Skin epidermis (tissue), 12 donors: ENCODE data around the gene NECTIN4.
"Not testable (repeated sequence)": the region's sequence is repeated elsewhere in the genome, so short reads cannot be mapped to it uniquely, and the experiment has no call there.

Experiments
- H3K27ac ChIP-seq, 21 experiments: fragments of 200-600 bp; sonication (generic) in 11 of 21; one replicate each; pipeline ENCODE4 v1.5.0; 2020; ENCODE audit warnings: mild to moderate bottlenecking in 3 of 21, inconsistent platforms in 2 of 21, moderate library complexity in 2 of 21
- H3K4me3 ChIP-seq, 7 experiments: fragments of 200-600 bp; sonication (generic) in 2 of 7; one replicate each; pipeline ENCODE4 v1.5.0; 2020; ENCODE audit warnings: inconsistent platforms in 2 of 7, mild to moderate bottlenecking in 2 of 7, moderate library complexity in 1 of 7

The NECTIN4 gene

DNA sequence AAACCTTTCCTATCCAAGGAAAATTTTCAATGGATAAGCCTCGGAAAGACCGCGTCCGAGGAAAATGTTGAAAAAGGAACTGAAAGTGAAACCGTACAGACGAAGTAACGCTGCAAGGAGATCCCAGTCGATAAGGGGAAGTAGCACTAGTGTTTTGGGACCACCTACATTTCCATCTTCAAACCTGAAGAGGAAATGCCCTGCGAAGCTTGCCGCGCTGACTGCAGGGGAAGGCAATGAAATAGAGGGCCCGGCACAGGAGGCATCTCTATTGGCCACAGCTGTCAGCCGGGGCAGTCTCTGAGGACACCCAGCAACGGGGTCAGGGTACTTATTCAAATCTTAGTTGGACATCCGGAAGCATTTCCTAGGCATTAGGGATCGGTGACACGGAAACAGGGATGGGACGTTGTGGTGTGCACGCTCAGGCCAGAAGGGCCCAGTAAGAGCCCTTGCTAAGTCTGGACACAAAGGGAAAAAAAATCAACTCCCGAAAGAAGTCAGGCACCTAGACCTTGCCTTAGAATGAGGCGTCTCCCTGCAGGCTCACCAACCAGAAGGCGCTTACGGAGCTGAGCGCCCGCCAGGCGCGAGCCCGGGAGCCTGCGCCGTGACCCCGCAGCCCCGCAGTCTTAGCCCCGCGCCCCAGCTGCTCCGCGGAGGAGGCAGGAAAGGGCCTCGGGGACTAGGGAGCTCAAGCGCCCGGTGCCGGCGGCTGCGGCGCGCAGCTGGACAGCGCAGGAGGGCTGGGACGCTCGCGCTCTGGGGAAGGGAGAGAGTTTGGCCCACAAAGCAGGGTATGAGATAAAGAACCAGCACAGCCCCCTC, 44.2 kb downstream of the NECTIN4 start:
- Histone ChIP-seq H3K27ac (peak overlapping the region; percentile 60 to 99 (median 95)), H3K4me3 (peak overlapping the region; percentile 62 to 97 (median 80))

GRCh38 chr1:161044535-161044907, 44.8 kb downstream of the NECTIN4 start:
- peak overlapping the region in 20 of 21 experiments; percentile 84 to 99 (median 95) for H3K27ac ChIP-seq
- peak overlapping the region; percentile 62 to 97 (median 80) for H3K4me3 ChIP-seq

DNA sequence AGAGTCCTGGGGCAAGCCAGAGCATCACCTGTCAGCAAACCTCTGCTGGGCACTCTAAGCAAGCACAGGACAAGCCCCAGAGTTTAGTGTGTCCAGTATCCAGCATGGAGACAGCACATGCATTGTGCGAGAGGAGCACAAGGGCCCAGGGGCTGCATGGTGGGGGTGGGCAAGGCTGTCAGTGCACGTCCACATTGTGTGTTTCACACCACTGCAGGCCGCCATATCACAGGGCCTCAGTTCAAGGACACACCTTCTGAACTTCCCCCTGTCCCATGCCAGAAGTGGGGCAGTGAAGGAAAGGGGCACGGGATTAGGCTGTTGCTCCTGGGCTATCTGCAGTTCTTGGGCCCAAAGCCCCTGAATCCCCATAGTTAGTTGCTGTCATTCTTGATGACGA, 49.8 kb downstream of the NECTIN4 start:
- Histone ChIP-seq H3K4me3 (no peak overlapping the region), H3K27ac (peak overlapping the region in 8 of 21 experiments; percentile 25 to 91 (median 84))

GRCh38 chr1:161039154-161039545, 50.2 kb downstream of the NECTIN4 start:
- peak overlapping the region; percentile 44 to 71 (median 64) for H3K4me3 ChIP-seq
- peak overlapping the region in 13 of 21 experiments; percentile 25 to 91 (median 82) for H3K27ac ChIP-seq

DNA sequence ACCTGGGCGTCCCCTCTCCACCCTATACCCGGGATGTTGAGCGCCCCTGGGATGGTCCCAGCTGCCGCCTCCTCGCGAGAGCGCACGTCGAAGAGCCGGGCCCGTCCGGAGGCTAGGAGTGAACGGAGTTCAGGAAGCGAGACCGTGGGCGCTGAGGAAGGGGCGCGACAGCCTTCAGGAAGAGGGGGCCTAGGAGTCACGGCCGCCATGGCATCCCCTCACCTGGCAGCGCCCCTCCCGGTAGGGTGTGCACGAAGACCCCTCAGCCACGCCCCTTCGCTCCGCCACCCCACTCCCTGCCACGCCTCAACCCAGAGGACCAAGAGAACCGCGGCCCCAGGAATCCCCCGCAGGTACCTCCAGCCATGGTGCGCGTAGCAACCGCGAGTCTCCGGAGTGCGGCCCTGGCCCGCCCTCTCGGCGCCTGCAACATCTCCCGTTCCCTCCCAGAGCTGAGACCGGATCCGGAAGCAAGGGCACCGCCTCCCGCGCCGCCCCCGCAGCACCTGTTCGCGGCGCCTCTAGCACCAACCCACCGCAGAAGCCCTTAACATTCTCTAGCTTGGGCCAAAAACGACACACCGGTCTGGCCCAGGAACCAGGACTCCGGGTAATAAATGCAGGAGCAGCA, 50.7 kb downstream of the NECTIN4 start, which contains the start of gene TSTD1:
Gene TSTD1, minus strand, starts transcription at position 442 of the 631 bp plus-strand sequence. Its CDS starts 75 bp downstream, at position 367.
- Histone ChIP-seq H3K4me3 (peak within 1 kb of the TSS; percentile 44 to 71 (median 64)), H3K27ac (peak within 1 kb of the TSS; percentile 36 to 91 (median 78))

DNA sequence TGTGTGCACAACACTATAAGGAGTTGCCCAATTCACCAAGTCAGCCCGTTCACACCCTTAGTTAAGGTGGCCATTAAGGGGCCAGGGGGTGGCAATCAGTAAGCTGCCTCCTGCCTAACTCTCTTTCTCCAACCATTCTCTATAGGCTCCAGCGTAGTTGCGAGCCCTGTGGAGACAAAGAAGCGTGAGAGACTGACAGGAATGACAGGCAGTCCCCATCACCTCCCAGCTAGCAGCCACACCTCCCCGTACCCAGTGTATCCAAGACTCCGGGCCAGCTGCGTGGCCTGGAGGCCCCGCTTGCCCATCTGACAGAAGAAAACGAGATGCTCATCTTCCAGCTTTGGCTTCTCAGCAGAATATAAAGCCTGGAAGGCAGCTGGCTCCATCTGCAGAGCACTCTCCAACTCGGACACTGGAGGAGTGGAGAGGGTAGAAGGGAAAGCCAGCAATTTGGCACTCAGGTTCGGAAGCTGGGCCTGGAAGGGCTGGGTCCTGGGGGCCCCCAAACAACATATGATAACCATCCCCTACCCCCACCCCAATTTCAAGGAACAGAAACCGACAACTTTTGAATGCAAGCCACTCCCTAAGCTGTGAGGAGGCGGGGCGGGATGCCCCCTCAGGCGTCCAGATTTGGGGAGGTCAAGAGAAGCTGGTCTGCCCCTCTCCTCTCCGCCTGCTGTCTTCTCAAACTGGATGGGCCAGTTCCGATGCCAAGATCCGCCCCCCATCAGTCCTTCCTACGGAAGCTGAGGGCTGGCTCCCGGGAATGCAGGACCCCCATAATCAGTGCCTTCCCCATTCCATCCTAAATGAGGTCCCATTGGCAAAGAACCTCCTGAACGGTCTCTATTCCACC, 51.5 kb downstream of the NECTIN4 start:
- Histone ChIP-seq H3K4me3 (peak overlapping the region; percentile 44 to 71 (median 64)), H3K27ac (peak overlapping the region; percentile 36 to 91 (median 78))

DNA sequence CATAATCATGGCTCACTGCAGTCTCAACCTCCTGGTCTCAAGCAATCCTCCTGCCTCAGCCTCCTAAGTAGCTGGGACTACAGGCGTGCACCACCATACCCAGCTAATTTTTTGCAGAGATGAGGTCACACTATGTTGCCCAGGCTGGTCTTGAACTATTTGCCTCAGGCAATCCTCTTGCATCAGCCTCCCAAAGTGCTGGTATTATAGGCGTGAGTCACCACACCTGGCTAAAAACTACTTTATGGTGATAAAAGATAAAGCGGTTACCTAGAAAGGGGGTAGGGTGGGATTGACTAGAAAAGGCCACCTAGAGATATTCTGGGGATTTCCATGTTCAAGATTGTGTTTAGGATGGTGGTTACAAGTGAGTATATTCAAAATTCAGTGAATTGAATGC, 55.6 kb downstream of the NECTIN4 start:
- H3K27ac ChIP-seq: no peak overlapping the region
- no peak overlapping the region for H3K4me3 ChIP-seq

DNA sequence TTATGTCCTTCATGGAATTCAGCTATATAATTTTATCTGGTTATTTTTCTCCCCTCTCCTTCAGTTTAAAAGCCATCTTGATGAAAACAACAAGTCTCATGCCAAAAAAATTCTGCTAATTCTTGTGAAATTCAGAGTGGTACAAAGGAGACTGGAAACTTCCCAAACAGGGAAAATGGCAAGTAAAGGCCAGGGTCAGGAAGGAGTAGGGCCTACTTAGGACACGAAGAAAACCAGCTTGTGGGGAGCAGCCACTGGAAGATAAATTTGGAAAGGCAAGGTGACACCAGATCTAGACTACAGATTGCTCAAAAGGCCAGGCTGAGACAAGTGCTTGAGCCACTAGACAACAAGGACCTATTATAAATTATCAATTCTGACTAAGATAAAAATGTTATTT, 56.9 kb downstream of the NECTIN4 start:
- peak overlapping the region in 1 of 21 experiments; percentile 21 for H3K27ac ChIP-seq
- no peak overlapping the region for H3K4me3 ChIP-seq

DNA sequence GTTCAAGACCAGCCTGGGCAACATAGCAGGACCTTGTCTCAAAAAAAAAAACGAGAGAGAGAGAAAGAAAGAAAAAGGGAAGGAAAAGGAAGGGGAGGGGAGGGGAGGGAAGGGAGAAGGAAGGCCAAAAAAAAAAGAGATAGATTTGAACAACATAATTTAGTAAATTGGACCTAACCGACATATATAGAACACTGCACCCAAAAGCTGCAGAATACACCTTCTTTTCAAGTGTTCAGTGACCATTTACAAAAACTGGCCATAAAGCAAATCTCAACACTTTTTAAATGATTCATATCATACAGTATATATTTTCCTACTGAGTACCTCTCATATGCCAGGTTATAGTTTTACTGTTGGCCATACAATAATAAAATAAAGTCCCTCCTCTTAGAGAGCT, 57.5 kb downstream of the NECTIN4 start:
- H3K27ac ChIP-seq: no peak overlapping the region
- no peak overlapping the region for H3K4me3 ChIP-seq

DNA sequence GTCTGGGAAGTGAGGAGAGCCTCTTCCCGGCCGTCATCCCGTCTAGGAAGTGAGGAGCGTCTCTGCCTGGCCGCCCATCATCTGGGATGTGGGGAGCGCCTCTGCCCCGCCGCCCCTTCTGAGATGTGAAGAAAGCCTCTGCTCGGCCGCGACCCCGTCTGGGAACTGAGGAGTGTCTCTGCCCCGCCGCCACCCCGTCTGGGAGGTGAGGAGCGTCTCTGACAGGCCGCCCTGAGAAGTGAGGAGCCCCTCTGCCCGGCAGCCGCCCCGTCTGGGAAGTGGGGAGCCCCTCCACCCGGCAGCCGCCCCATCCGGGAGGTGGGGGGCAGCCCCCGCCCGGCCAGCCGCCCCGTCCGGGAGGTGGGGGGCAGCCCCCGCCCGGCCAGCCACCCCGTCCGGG, 59.9 kb downstream of the NECTIN4 start:
- not testable (repeated sequence) for H3K4me3 ChIP-seq, H3K27ac ChIP-seq

- not testable (repeated sequence) for H3K27ac ChIP-seq, H3K4me3 ChIP-seq
These were observed 62.4 kb downstream of the NECTIN4 start for GRCh38 chr1:161026954-161027353.

GRCh38 chr1:161022432-161022831, 66.9 kb downstream of the NECTIN4 start:
- not testable (repeated sequence) for H3K4me3 ChIP-seq
- H3K27ac ChIP-seq: peak overlapping the region in 2 of 21 experiments; percentile 28 to 81

GRCh38 chr1:161021970-161022353, 67.4 kb downstream of the NECTIN4 start:
- H3K27ac ChIP-seq: peak overlapping the region in 14 of 21 experiments; percentile 28 to 94 (median 85)
- peak overlapping the region in 3 of 7 experiments; percentile 46 to 81 (median 69) for H3K4me3 ChIP-seq

DNA sequence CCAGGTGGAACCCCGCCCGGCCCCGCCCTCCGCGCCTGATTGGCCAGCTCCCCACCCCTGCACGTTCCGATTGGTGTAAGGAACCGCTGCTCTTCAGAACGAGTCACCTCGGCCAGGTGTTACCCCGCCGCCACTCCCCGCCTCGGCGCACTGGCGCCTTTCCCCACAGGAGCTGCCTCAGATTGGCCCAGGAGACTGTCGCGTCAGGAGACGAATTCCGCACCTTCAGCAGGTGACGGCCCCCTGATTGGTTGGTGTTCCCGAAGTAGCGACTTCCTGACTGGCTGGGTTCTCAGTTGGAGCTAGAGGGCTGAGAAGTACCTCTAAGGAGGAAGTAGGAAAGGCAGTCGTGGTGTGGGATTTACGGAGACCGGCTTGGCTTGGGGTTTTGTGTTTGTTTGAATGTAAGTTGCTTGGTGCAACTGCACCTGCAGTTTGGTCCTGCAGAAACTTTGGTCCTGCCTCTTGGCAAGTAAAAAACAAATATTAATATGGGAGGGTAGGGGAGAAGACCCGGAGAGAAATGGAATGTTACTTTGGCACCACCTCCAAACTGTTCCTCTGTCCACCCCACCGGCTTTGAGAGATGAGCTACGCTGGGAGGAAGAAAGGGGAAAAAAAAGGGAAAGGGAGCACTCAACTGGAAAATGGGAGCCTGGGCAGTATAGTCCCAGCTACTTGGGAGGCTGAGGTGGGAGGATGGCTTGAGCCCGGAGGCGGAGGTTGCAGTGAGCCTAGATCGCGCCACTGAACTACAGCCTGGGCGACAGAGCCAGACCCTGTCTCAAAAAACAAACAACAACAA, 68.0 kb downstream of the NECTIN4 start:
- peak overlapping the region; percentile 46 to 81 (median 69) for H3K4me3 ChIP-seq
- H3K27ac ChIP-seq: peak overlapping the region; percentile 10 to 94 (median 85)
